PC-9 (cell line): ENCODE results near the gene SPPL3.

Source experiments
- CTCF ChIP-seq: fragments of 200-600 bp; sonication (generic); conservative IDR thresholded peaks from 2 replicates; pipeline ENCODE4 v1.6.1; 2017; ENCODE audit warnings: mixed run types, antibody characterized with exemption, mild to moderate bottlenecking, moderate library complexity
- EZH2 ChIP-seq: fragments of 200-600 bp; sonication (generic); IDR thresholded peaks from 2 replicates; pipeline ENCODE4 v1.8.0; 2017; ENCODE audit warnings: antibody characterized with exemption, low read depth

DNA sequence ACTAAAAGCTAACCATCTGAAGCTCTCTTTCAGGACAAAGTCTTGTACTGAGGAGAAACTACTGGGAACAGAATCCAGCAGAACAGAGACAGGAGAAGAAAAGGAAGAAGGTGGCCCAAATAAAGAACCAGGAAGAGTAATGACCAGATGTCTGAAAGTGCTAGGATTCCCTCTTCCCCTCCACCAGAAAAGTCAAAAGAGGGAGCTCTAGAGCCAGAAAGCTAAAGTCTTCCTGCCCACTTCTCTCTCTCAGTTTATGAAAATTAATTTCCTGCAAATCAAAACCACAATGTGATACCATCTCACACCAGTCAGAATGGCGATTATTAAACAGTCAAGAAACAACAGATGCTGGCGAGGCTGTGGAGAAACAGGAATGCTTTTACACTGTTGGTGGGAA is 47.2 kb downstream of the SPPL3 start:
- 0 out of 2 replicates have a peak, but pooled peaks have one; percentile 35 for TF ChIP-seq CTCF
- no peak for TF ChIP-seq EZH2
